ENCODE measurements around the gene ZFP91.

ZFP91 gene

GRCh38 chr11:58632510-58632909 is 53.6 kb downstream of the ZFP91 start:
- TF ChIP-seq ZNF274 (IDR thresholded peaks at IDR 0.05; ENCODE audit: low read depth, low read length) (no peak), SUZ12 (IDR thresholded peaks at IDR 0.05; ENCODE audit: extremely low read depth, insufficient read depth, insufficient read length) (no peak), YY1 (IDR thresholded peaks at IDR 0.05; ENCODE audit: insufficient read depth, insufficient read length) (no peak)
- Histone ChIP-seq H3K9me3 (ENCODE audit: insufficient read depth, low read length) (no peaks in the 10 kb centered on the region), H3K9ac (ENCODE audit: insufficient read length, low read depth) (no peak overlapping the region), H3K4me3 (ENCODE audit: insufficient read length, low read depth) (no peak overlapping the region), H3K4me1 (ENCODE audit: insufficient read depth, insufficient read length) (no peaks in the 10 kb centered on the region), H3K36me3 (ENCODE audit: insufficient read depth, insufficient read length, low read length) (no peaks in the 10 kb centered on the region), H3K27me3 (ENCODE audit: insufficient read depth, insufficient read length) (no peaks in the 10 kb centered on the region)
- DNase-seq (ENCODE audit: low read depth, low spot score), result no peak

GRCh38 chr11:58636587-58636986 is 57.7 kb downstream of the ZFP91 start:
- TF ChIP-seq SUZ12 (IDR thresholded peaks at IDR 0.05; ENCODE audit: extremely low read depth, insufficient read depth, insufficient read length), result no peak
- TF ChIP-seq YY1 (IDR thresholded peaks at IDR 0.05; ENCODE audit: insufficient read depth, insufficient read length), result no peak
- no peak for TF ChIP-seq ZNF274 (IDR thresholded peaks at IDR 0.05; ENCODE audit: low read depth, low read length)
- no peak for DNase-seq (ENCODE audit: low read depth, low spot score)
- H3K9ac ChIP-seq (ENCODE audit: insufficient read length, low read depth), result no peak overlapping the region
- no peaks in the 10 kb centered on the region for H3K9me3 ChIP-seq (ENCODE audit: insufficient read depth, low read length)
- no peaks in the 10 kb centered on the region for H3K27me3 ChIP-seq (ENCODE audit: insufficient read depth, insufficient read length)
- no peaks in the 10 kb centered on the region for H3K36me3 ChIP-seq (ENCODE audit: insufficient read depth, insufficient read length, low read length)
- no peaks in the 10 kb centered on the region for H3K4me1 ChIP-seq (ENCODE audit: insufficient read depth, insufficient read length)
- no peak overlapping the region for H3K4me3 ChIP-seq (ENCODE audit: insufficient read length, low read depth)

- H3K4me3 ChIP-seq (ENCODE audit: insufficient read length, low read depth), result no peak overlapping the region
- no peaks in the 10 kb centered on the region for H3K9me3 ChIP-seq (ENCODE audit: insufficient read depth, low read length)
- DNase-seq (ENCODE audit: low read depth, low spot score), result no peak
- H3K4me1 ChIP-seq (ENCODE audit: insufficient read depth, insufficient read length), result no peaks in the 10 kb centered on the region
- no peaks in the 10 kb centered on the region for H3K27me3 ChIP-seq (ENCODE audit: insufficient read depth, insufficient read length)
- no peak overlapping the region for H3K9ac ChIP-seq (ENCODE audit: insufficient read length, low read depth)
- no peaks in the 10 kb centered on the region for H3K36me3 ChIP-seq (ENCODE audit: insufficient read depth, insufficient read length, low read length)
- TF ChIP-seq SUZ12 (IDR thresholded peaks at IDR 0.05; ENCODE audit: extremely low read depth, insufficient read depth, insufficient read length), result no peak
These were observed 58.5 kb downstream of the ZFP91 start for GRCh38 chr11:58637371-58637770.

GRCh38 chr11:58639103-58639502 is 60.2 kb downstream of the ZFP91 start:
- TF ChIP-seq YY1 (IDR thresholded peaks at IDR 0.05; ENCODE audit: insufficient read depth, insufficient read length) (no peak), SUZ12 (IDR thresholded peaks at IDR 0.05; ENCODE audit: extremely low read depth, insufficient read depth, insufficient read length) (no peak), ZNF274 (IDR thresholded peaks at IDR 0.05; ENCODE audit: low read depth, low read length) (no peak)
- H3K9me3 ChIP-seq (ENCODE audit: insufficient read depth, low read length), result no peaks in the 10 kb centered on the region
- H3K4me3 ChIP-seq (ENCODE audit: insufficient read length, low read depth), result no peak overlapping the region
- no peaks in the 10 kb centered on the region for H3K27me3 ChIP-seq (ENCODE audit: insufficient read depth, insufficient read length)
- no peaks in the 10 kb centered on the region for H3K4me1 ChIP-seq (ENCODE audit: insufficient read depth, insufficient read length)
- no peak overlapping the region for H3K9ac ChIP-seq (ENCODE audit: insufficient read length, low read depth)
- DNase-seq (ENCODE audit: low read depth, low spot score), result no peak
- no peaks in the 10 kb centered on the region for H3K36me3 ChIP-seq (ENCODE audit: insufficient read depth, insufficient read length, low read length)

GRCh38 chr11:58639669-58640068 is 60.8 kb downstream of the ZFP91 start:
- no peaks in the 10 kb centered on the region for H3K27me3 ChIP-seq (ENCODE audit: insufficient read depth, insufficient read length)
- H3K9ac ChIP-seq (ENCODE audit: insufficient read length, low read depth), result no peak overlapping the region
- no peak overlapping the region for H3K4me3 ChIP-seq (ENCODE audit: insufficient read length, low read depth)
- peaks cover 3% of the 10 kb centered on the region; the same call in 1 of the 2 replicates for H3K9me3 ChIP-seq (ENCODE audit: insufficient read depth, low read length)
- no peaks in the 10 kb centered on the region for H3K4me1 ChIP-seq (ENCODE audit: insufficient read depth, insufficient read length)
- TF ChIP-seq YY1 (IDR thresholded peaks at IDR 0.05; ENCODE audit: insufficient read depth, insufficient read length) (no peak), ZNF274 (IDR thresholded peaks at IDR 0.05; ENCODE audit: low read depth, low read length) (no peak), SUZ12 (IDR thresholded peaks at IDR 0.05; ENCODE audit: extremely low read depth, insufficient read depth, insufficient read length) (no peak)
- DNase-seq (ENCODE audit: low read depth, low spot score), result no peak
- H3K36me3 ChIP-seq (ENCODE audit: insufficient read depth, insufficient read length, low read length), result no peaks in the 10 kb centered on the region

GRCh38 chr11:58640386-58641023 is 61.6 kb downstream of the ZFP91 start:
- Histone ChIP-seq H3K27me3 (ENCODE audit: insufficient read depth, insufficient read length) (no peaks in the 10 kb centered on the region), H3K9ac (ENCODE audit: insufficient read length, low read depth) (no peak overlapping the region)
- DNase-seq (ENCODE audit: low read depth, low spot score), result no peak

GRCh38 chr11:58641341-58641740 is 62.5 kb downstream of the ZFP91 start:
- Histone ChIP-seq H3K4me3 (ENCODE audit: insufficient read length, low read depth) (no peak overlapping the region), H3K36me3 (ENCODE audit: insufficient read depth, insufficient read length, low read length) (no peaks in the 10 kb centered on the region), H3K9me3 (ENCODE audit: insufficient read depth, low read length) (peaks cover 20% of the 10 kb centered on the region), H3K27me3 (ENCODE audit: insufficient read depth, insufficient read length) (no peaks in the 10 kb centered on the region), H3K4me1 (ENCODE audit: insufficient read depth, insufficient read length) (no peaks in the 10 kb centered on the region), H3K9ac (ENCODE audit: insufficient read length, low read depth) (no peak overlapping the region)
- no peak for TF ChIP-seq SUZ12 (IDR thresholded peaks at IDR 0.05; ENCODE audit: extremely low read depth, insufficient read depth, insufficient read length)
- TF ChIP-seq YY1 (IDR thresholded peaks at IDR 0.05; ENCODE audit: insufficient read depth, insufficient read length), result no peak
- TF ChIP-seq ZNF274 (IDR thresholded peaks at IDR 0.05; ENCODE audit: low read depth, low read length), result no peak
- no peak for DNase-seq (ENCODE audit: low read depth, low spot score)

More at GRCh38 chr11:58640386-58641023, 61.6 kb downstream of the ZFP91 start:
- Histone ChIP-seq H3K4me1 (ENCODE audit: insufficient read depth, insufficient read length) (no peaks in the 10 kb centered on the region), H3K4me3 (ENCODE audit: insufficient read length, low read depth) (no peak overlapping the region), H3K9me3 (ENCODE audit: insufficient read depth, low read length) (peaks cover 12% of the 10 kb centered on the region), H3K36me3 (ENCODE audit: insufficient read depth, insufficient read length, low read length) (no peaks in the 10 kb centered on the region)
- TF ChIP-seq ZNF274 (IDR thresholded peaks at IDR 0.05; ENCODE audit: low read depth, low read length), result no peak

All from NT2/D1 (cell line).